Lower leg skin (tissue), 4 donors: ENCODE measurements around the gene PHOSPHO2. TPM values are rescaled to one million over a fixed set of nuclear protein-coding genes. Genes with fewer than 3 reads are reported as not detected.
"Not testable (repeated sequence)": the region's sequence is repeated elsewhere in the genome, so short reads cannot be mapped to it uniquely, and the experiment has no call there.

Experiments
- DNase-seq, 2 donors: peaks; one replicate each; pipeline ENCODE4 v3.0.0-alpha.2; 2019; ENCODE audit warnings: low spot score in 2 of 2
- H3K4me3 ChIP-seq: fragments of 200-600 bp; sonication (generic); 2 replicates; pipeline ENCODE4 v1.5.1; 2017; ENCODE audit warnings: mild to moderate bottlenecking, low read depth; ENCODE audit not compliant: poor library complexity, severe bottlenecking
- POLR2A ChIP-seq, 2 donors: fragments of 450-650 bp; IDR thresholded peaks; one replicate each; pipeline ENCODE4 v1.6.1; 2016 to 2017; ENCODE audit warnings: antibody characterized with exemption in 2 of 2, mild to moderate bottlenecking in 1 of 2, moderate library complexity in 1 of 2
- WGBS, 2 donors: methylation state at CpG; one replicate each; pipeline ENCODE4 v1.1.5; 2018; 5-methylcytosine and 5-hydroxymethylcytosine counted together
- intact Hi-C: fragments of 100-400 bp; cut with DNase I; formaldehyde crosslinking; loops from one replicate; pipeline ENCODE4 v1.15.0; 2023; ENCODE audit warnings: low total_unique reads
- total RNA-seq, 4 donors: library from RNA; depleted of rRNA; stranded (reverse); fragments of >200 nt; gene quantifications; one replicate each; pipeline ENCODE4 v1.1.0, GENCODE V29; 2016
- TF ChIP-seq, protein P1 (sequence below), 3 donors: fragments of 450-650 bp; IDR thresholded peaks; one replicate each; pipeline ENCODE4 v1.5.1; 2016; ENCODE audit warnings: antibody characterized with exemption in 3 of 3, mild to moderate bottlenecking in 3 of 3, moderate library complexity in 2 of 3

PHOSPHO2 gene
- total RNA-seq, 4 donors from 2014 or later: 2.7 to 7.6 (median 4.4) TPM

GRCh38 chr2:169684135-169684565 lies 10.1 kb upstream of the PHOSPHO2 start:
- 76 to 80% methylated on average over 3 of the region's 3 CpGs for WGBS, 2 donors
- intact Hi-C loops: no loop called here
- no peak for DNase-seq

GRCh38 chr2:169684712-169685111 lies 9.6 kb upstream of the PHOSPHO2 start:
- intact Hi-C loops, H3K4me3 ChIP-seq, DNase-seq: not testable (repeated sequence)
- 92 to 95% methylated on average over 2 of the region's 2 CpGs for WGBS, 2 donors

More at GRCh38 chr2:169684135-169684565, 10.1 kb upstream of the PHOSPHO2 start:
- no peak overlapping the region for H3K4me3 ChIP-seq
- TF ChIP-seq, protein P1, sequence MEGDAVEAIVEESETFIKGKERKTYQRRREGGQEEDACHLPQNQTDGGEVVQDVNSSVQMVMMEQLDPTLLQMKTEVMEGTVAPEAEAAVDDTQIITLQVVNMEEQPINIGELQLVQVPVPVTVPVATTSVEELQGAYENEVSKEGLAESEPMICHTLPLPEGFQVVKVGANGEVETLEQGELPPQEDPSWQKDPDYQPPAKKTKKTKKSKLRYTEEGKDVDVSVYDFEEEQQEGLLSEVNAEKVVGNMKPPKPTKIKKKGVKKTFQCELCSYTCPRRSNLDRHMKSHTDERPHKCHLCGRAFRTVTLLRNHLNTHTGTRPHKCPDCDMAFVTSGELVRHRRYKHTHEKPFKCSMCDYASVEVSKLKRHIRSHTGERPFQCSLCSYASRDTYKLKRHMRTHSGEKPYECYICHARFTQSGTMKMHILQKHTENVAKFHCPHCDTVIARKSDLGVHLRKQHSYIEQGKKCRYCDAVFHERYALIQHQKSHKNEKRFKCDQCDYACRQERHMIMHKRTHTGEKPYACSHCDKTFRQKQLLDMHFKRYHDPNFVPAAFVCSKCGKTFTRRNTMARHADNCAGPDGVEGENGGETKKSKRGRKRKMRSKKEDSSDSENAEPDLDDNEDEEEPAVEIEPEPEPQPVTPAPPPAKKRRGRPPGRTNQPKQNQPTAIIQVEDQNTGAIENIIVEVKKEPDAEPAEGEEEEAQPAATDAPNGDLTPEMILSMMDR (IDR thresholded peaks at IDR 0.05): no peak
- no peak for TF ChIP-seq POLR2A (IDR thresholded peaks at IDR 0.05)

DNA sequence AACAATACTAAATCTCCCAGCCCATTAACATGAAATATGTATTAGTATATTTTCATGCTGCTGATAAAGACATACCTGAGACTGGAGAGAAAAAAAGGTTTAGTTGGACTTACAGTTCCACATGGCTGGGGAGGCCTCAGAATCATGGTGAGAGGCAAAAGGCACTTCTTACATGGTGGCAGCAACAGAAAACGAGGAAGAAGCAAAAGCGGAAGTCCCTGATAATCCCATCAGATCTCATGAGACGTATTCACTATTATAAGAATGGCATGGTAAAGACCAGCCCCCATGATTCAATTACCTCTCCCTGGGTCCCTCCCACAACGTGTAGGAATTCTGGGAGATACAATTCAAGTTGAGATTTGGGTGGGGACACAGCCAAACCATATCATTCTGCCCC lies 7.4 kb upstream of the PHOSPHO2 start:
- H3K4me3 ChIP-seq, intact Hi-C loops, DNase-seq: not testable (repeated sequence)
- 77 to 89% methylated on average over 4 of the region's 4 CpGs for WGBS, 2 donors

DNA sequence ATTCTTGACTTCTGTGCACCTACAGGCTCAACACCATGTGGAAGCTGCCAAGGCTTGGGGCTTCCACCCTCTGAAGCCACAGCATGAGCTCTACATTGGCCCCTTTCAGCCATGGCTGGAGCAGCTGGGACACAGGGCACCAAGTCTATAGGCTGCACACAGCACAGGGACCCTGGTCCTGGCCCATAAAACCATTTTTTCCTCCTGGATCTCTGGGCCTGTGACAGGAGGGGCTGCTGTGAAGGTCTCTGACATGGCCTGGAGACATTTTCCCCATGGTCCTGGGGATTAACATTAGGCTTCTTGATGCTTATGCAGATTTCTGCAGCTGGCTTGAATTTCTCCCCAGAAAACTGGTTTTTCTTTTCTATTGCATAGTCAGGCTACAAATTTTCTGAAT lies 6.3 kb upstream of the PHOSPHO2 start:
- intact Hi-C loops, DNase-seq, H3K4me3 ChIP-seq: not testable (repeated sequence)

- 58 to 71% methylated on average over 1 of the region's 1 CpG for WGBS, 2 donors
- no peak for DNase-seq
- H3K4me3 ChIP-seq: no peak overlapping the region
- TF ChIP-seq, protein P1 (IDR thresholded peaks at IDR 0.05): no peak
- no peak for TF ChIP-seq POLR2A (IDR thresholded peaks at IDR 0.05)
- intact Hi-C loops: no loop called here
Observed at GRCh38 chr2:169690958-169691357, 3.3 kb upstream of the PHOSPHO2 start.

DNA sequence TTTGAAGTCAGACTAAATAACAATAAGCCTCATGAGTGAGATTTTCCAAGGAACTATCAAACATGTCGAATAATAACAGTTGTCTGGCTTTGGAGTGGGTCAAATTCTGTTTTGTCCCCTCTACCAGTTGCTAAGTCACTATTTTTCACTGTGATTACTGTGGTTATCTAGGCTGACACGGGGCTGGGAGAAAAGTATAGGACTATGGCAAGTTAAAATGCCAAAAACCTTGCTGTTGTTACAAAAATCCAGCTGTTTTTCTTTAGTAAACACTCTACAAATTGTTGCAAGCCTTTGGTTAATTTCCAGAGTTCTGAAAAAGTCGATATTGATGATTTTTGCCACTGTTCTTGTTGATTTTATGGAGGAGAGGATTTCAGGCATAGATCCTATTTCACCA lies 1.6 kb upstream of the PHOSPHO2 start:
- DNase-seq: no peak
- intact Hi-C loops: no loop called here
- 64 to 78% methylated on average over 3 of the region's 3 CpGs for whole genome bisulfite sequencing, 2 donors
- TF ChIP-seq POLR2A (IDR thresholded peaks at IDR 0.05): no peak
- TF ChIP-seq, protein P1 (IDR thresholded peaks at IDR 0.05): no peak
- no peak overlapping the region for H3K4me3 ChIP-seq

GRCh38 chr2:169693360-169693759 lies 909 bp upstream of the PHOSPHO2 start:
- no peak for DNase-seq
- TF ChIP-seq, protein P1 (IDR thresholded peaks at IDR 0.05): no peak
- TF ChIP-seq POLR2A (IDR thresholded peaks at IDR 0.05): no peak
- WGBS, 2 donors: 14 to 23% methylated on average over 4 of the region's 4 CpGs
- intact Hi-C loops: no loop called here
- H3K4me3 ChIP-seq: no peak overlapping the region
